ENCODE results near the gene NCF2.
"Not testable (repeated sequence)": the region's sequence is repeated elsewhere in the genome, so short reads cannot be mapped to it uniquely, and the experiment has no call there.

Gene NCF2, protein sequence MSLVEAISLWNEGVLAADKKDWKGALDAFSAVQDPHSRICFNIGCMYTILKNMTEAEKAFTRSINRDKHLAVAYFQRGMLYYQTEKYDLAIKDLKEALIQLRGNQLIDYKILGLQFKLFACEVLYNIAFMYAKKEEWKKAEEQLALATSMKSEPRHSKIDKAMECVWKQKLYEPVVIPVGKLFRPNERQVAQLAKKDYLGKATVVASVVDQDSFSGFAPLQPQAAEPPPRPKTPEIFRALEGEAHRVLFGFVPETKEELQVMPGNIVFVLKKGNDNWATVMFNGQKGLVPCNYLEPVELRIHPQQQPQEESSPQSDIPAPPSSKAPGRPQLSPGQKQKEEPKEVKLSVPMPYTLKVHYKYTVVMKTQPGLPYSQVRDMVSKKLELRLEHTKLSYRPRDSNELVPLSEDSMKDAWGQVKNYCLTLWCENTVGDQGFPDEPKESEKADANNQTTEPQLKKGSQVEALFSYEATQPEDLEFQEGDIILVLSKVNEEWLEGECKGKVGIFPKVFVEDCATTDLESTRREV

DNA sequence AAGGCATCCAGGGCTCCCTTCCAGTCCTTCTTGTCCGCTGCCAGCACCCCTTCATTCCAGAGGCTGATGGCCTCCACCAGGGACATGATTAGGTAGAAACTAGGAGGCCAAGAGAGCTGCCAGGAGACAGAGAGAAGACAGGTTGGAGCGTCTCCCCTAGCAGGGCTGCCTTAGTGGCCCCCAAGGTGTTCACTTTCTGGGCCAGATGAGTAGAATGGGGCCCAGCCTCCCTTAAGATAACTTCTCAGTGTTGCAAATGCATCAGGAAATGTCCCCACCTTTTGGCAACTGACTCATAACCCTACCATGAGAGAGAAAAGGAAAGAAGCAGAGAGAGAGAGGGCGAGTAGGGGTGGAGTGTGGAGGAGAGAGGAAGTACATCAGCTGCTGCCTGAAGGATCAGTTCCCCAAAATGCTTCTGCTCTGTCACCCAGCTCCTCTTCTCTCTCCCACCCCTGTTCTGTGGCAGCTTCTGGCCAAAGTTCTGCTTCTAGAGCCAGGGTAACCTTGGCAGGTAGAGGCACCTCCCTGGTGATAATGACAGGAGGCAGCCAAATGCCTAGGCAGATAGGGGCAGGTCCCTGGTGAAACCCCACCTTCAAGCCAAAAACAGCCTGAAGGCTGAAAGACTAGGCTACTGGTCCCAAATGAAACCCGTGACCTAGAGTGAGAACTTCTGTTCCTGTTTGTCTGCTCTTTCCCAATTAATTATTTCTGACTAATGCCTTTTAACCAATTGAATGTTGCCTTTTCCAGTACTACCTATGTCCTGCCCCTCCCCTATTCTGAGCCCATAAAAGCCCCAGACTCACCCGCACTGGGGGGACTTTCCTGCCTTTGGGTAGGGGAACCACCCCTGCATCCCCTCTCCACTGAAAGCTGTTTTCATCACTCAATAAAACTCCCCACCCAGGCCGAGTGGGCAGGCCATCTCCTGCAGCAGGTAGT lies at the start of gene NCF2:
Gene NCF2, minus strand, starts transcription at position 216 of the 948 bp plus-strand sequence. Its CDS starts 130 bp downstream, at position 86.
- no peak for DNase-seq (ENCODE audit: low read depth)

DNA sequence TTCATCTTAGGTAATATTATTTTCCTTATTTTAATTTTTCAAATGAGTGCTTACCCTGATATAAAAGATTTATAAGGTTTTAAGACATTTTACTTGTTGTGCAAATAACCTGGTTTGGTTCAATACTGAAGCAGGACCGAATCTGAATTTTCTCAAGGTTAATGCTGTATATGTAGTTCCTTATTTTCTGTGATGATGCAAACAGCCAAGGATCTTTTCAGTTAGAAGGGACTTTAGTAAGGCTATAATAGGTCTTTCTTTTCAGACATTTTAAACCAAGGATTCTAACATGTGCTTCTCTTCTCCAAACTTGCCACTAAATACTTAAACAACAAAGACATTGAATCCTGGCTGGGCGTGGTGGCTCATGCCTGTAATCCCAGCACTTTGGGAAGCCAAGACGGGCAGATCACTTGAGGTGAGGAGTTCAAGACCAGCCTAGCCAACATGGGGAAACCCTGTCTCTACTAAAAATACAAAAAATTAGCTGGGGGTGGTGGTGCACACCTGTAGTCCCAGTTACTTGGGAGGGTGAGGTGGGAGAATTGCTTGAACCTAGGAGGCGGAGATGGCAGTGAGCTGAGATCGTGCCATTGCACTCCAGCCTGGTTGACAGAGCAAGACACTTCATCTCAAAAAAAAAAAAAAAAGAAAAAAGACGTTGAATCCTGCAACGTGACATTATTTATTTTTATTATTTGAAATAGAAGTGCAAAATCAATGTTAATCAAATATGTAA lies 48.6 kb upstream of the NCF2 start:
- no peak for DNase-seq (ENCODE audit: low read depth)

DNA sequence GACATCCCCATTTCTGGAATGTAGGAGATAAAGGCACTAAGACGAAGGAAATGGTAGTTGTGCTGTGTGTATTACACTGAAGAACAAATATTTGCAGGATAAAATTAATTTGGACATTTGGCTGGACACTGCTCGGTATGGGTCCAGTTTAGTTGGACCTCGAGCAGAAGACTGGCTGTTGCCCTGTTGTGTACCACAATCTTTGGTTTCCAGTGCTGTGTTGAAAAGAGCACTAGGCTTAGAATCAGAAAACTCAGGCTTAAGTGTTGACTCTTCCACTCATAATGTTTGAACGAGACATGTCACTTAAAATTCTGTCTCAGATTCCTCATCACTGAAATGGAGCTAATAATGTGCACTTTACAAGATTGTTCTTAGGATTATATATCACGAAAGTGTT lies 46.5 kb upstream of the NCF2 start:
- DNase-seq (ENCODE audit: low read depth), result no peak

DNA sequence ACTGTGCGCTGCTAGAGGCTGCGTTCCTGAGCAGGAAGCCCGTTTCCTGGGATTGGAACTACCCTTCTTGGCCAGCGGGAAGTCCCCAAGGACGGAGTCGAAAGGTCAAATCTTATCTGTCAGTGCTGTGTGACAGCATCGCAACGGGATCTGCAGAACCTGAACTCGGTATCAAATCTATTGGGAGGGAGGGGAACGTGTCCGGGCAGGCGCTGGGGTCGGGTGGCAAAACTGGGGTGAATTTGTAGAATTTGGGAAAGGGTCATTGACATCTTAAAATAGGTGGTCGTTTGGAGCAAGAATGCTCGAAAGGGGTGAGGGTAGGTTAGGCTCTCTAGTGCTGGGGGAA lies 46.0 kb upstream of the NCF2 start:
- DNase-seq (ENCODE audit: low read depth), result no peak

DNA sequence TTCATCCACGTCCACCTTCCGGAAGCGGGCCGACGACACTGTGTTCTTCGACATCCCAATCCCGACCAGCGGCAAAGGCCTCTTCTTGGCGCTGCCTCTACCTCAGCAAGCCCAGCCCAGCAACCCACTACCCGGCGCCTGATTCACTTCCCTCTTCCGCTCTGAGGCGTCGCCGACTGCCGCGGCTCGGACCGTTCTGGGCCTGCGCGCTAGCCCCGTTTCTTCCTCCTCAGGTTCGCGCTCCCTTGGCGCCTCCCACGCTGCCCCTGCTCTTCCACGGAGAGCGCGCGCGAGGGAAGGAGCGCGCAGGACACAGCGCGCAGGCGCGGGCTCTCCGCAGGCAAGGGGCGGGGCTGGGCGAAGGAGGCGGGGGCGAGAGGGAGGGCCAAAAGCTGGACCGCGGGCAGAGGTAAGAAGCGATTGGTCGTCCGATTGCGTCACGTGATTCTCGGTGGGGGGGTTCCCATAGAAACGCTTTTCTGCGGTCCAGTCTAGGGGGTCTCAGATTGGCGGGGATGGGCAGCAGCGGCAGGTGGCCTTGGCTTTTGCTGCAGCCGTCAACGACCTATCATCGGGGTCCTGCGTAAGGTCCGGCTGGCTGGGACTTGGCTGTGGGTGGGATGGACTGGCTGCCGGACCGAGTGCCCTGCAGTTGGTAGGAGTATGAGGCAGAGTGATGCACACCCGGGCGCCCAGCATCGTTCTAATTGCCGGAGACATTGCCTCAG lies 45.5 kb upstream of the NCF2 start, which contains the start of gene ARPC5:
Gene ARPC5, minus strand, starts transcription at position 178 of the 728 bp plus-strand sequence. Its CDS starts 124 bp downstream, at position 54.
- DNase-seq (ENCODE audit: low read depth), result peak; percentile 91

DNA sequence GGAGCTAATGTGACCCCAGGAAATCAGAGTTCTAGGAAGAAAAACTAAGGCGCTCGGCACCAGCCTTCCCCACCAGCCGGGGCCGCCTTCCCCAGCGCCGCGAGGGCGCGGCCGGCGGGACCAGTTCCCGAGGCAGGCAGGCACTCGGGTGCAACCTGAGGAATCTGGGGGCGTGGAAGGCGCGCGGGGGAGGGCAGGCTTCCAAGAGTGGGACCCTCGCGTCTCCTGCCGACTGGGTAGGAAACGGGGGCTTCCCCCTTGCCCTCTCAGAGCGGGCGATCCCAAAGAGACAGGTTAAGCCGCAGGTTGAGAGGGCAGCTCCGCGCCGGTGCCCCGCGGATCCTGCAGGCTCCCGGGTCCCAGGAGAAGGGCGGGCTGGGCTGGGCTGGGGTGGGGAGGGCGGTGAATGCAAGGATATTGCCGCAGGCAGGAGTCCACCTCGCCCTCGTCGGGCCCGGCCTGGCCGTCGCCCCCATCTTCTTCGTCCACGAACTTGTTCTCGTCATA lies 44.9 kb upstream of the NCF2 start:
- DNase-seq (ENCODE audit: low read depth), result no peak

DNA sequence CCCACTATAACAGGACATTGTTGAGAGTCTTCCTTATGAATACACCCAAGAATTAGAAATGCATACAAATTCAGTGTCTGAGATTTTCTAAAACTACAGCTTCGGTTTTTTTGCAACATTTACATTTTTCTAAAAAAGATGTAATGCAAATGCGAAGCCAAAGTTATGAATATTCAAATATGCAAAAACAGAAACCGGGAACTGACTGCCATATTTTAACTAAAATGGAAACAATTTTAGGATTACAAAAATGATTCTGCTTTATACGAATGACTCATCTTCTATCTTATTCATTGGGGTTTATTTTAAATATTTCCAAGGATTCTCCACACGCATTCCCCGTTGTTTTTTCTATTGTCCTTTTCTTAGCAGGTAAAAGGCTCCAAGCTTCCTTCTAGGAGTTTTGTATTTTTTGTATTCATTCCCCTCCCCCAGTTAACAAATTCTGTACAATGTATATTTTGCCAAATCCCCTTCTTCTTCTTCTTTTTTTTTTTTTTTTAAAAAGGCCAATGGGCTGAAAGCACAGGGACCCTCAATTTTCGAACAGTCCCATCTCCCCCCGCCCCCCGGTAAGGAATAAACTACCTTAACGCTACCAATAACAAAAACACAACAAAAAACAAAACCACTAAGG lies 44.3 kb upstream of the NCF2 start:
- DNase-seq (ENCODE audit: low read depth), result no peak

DNA sequence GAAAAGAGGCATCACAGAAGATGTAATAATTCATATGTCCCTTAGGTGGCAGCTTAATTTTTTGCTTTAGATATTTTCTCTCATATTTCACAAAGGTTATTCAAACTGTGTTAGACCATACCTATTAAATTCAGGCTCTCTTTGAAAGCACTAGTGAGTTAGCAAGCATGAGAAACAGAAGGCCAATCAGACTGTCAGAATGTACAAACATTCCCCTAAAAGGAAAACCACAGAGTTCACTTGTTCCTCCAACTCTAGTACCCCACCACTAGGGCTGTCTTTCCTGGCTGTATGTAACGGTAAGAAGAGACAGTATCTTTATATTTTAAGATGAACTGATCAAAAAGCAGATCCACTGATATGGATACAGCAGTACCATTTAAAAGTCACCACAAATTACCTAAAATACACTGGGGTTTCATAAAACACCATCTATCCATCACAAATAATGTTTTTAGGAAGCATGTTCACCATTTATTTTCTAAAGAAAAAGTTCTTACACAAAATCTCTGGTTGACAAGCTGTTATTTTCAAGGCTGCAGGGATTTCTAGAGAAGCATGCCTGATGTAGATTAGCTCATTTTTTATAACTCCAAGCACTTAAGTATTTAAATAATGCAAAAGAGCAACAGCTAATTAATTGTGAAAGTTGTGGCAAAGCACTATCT lies 43.6 kb upstream of the NCF2 start:
- DNase-seq (ENCODE audit: low read depth), result no peak

DNA sequence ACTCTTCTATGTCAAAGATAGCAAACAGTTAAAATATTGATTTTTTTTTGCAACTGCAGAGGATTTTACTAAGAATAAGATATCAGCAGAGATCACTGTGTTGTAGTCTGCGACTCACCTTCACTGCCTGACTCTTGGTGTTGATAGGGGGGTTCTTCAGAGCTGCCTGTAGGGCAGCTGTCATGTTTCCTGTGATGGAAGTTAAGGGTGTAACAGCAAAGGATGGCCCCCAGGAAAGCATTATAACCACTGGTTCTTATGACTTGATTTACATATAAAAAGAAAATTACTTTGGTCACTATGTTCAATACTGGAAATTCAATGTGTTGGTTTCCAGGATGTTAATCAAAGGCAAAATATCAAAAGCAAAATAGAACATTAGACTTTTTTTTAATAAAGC lies 42.7 kb upstream of the NCF2 start:
- DNase-seq (ENCODE audit: low read depth), result no peak

DNA sequence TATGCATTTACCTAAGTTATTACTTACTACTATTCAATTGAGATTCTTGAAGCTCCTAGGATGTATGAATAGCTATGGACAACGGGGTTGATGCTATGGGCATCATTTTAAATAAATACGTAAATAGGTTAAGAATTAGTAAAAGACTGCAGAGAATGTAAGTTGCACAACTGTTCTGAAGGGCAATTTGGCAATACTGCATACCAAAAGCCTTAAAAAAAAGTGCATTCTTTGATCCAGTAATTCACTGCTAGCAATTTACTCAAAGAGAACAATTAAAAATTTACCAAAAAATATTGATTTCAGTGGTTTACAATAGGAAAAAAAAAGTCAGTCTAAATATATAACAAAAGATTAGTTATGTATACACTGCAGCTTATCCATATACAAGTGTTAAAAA lies 41.9 kb upstream of the NCF2 start:
- DNase-seq (ENCODE audit: low read depth), result no peak

DNA sequence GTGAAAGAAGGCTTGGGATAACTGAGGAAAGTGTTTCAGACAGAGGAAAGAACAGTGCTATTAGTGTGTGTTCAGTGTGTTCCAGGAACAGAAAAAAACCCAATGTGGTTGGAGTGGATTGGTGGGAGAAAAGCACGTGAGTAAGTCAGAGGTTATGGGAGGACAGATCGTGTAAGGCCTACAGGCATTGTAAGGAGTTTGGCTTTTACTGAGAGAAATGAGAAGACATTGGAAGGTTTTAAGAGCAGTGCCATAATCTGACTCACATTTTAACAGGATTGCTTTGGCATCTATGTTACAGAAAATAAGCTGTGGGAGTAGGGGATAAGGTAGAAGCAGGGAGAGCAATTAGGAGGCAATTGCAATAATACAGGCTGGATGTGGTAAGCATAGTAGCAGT lies 40.5 kb upstream of the NCF2 start:
- no peak for DNase-seq (ENCODE audit: low read depth)

DNA sequence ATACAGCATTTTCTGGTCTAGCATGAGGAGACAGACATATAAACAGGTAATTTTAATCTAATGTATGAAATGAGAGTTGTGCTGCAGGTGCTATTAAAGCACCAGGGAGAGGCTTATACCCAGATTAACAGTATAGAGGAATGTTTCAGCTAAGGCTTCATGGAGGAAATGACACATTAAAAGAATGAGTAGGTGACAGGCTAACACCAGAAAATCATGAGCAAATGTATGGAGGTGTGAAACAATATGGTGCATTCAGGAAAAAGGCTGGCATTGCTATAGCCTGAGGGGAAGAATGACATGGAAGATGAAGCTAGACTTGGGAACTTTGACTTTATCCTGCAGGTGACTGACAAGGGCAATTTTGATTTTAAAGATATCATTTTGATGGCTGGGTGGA lies 38.3 kb upstream of the NCF2 start:
- DNase-seq (ENCODE audit: low read depth), result no peak

DNA sequence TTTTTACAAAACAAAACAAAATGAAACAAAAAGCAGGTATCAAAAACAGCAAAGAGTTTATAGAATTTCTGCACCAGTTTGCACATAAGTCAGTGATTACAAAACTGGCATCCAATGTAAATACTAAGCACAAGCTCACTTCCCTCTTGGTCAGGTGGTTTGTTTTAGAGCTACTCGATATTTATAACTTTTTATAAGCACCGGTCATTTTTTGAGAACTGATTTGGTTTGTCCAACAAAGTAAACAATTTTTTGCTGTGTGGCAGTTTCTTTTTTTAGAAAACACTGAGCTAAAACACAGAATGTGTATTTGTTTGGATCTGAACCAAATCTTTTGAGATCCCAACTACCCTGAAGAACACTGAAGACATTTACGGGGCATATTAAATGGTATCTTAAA lies 36.0 kb upstream of the NCF2 start:
- DNase-seq (ENCODE audit: low read depth), result not testable (repeated sequence)

DNA sequence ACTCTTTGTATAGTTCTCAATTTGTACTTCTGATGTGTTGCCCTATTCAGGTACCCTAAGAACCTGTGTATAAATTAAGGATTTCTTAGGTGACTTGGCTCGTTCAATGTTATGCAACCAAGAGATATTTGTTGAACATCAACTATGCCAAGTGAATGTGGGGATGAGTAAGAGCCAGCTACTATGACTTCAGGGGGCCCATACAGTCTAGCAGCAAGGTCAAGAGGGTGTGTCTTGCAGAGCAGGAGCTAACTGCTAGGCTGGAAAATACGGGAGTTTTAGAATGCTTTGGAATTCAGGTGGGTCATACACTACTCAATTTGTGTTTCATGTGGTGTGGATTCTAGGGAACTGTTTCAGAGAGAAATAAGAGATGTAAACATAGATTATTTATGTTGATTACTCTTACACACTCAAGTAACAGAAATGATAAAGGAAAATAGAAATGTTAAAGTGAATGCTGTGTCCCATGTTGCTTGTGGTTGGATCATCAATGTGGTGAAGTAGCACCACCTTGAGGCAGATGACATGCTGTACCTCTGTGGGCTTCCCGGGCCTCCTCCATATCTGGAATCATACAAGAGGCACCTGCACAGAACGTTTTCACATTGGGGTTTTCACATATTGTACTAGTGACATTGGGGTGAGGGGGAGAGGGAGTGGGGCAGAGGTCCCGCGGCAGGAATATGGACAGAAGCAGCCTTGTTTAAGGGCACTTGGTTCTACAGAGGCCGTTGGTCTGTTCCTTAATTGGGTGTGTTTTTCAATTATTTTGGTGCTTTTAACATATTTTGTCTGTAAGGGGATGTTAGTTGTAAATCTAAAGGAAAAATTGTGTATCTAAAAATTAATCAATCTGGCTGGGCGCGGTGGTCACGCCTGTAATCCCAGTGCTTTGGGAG lies 32.9 kb upstream of the NCF2 start:
- peak; percentile 16 for DNase-seq (ENCODE audit: low read depth)

DNA sequence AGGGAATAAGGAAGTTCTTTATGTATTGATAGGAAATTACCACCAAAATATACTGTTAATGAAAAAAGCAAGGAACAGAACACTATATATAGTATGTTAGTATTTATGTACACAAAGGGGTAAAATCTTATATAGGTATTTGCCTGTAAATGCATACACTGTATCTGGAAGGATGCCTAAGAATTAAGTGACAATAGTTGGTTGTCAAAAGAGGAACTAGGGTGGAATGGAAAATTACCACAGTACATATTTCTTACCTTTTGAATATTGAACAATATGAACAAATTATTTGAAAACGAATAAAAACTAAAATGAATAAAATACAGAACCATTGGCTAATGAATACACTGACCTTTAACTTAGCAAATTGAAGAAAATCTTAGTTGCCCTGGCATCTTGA lies 31.8 kb upstream of the NCF2 start:
- DNase-seq (ENCODE audit: low read depth), result no peak

DNA sequence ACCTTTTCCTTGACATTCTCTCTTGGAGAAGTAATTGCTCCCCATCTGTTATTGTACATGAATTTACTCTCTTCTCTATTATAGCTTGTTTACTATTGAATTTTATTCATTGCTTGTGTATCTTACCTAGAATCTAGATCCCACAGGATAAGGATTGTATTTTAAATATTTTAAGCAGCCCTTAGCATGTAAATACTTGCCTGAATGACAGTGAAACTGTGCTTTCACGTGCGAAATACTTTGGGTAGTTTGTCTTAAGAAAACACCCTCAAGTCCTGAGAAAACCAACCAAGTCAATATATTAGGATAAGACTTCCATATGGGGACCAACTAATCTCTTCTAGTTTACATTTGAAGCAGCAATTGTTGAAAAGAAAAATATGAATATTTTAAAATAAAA lies 30.1 kb upstream of the NCF2 start:
- DNase-seq (ENCODE audit: low read depth), result no peak

DNA sequence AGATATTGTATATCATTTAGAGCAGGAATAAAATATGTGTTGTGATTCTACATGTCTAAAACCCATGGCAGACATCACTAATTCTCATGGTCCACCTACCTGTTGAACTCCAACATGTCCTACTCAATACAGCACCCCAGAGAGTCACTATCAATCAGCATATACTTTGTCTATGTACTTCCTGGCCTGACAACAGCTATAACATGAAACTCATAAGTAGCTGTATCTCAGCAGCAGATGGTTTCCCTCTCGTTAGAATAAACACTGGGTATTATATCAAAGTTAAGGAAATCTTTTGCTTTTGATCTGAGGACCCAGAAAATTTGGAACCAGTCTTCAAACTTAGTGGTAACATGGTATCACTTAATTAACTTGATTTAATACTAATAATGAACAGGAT lies 29.5 kb upstream of the NCF2 start:
- no peak for DNase-seq (ENCODE audit: low read depth)

DNA sequence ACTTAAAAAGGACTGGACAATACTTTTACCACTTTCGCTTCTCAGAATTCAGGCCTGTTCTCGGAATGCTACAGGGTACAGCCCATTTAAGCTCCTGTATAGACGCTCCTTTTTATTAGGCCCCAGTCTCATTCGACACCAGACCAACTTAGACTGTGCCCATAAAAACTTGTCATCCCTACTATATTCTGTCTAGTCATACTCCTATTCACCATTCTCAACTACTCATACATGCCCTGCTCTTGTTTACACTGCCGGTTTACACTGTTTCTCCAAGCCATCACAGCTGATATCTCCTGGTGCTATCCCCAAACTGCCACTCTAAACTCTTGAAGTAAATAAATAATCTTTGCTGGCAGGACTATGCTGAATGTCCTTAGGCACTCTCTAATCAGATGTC lies 27.9 kb upstream of the NCF2 start:
- not testable (repeated sequence) for DNase-seq (ENCODE audit: low read depth)

DNA sequence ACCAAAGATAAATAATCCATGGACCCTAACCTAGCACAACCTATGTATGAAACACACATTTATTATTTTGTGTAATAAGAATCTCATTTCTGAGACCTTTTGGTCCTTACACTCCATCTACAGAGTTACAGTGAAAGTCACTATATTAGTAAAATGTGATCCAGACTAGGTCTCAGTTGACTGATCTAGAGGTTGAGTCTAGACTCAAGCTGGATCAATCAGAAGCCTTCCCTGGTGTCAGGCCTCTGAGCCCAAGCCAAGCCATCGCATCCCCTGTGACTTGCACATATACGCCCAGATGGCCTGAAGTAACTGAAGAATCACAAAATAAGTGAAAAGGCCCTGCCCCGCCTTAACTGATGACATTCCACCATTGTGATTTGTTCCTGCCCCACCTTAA lies 22.7 kb upstream of the NCF2 start:
- not testable (repeated sequence) for DNase-seq (ENCODE audit: low read depth)
